SK-N-SH treated with all-trans-retinoic acid at 6 μM for 48 hours (cell line): ENCODE results near the gene RHOJ.

Experiments used
- ATAC-seq: fragments of 200-7000 bp; cut with Tn5 transposase; 3 replicates; pipeline ENCODE4 v1.9.1; 2020; ENCODE audit warnings: mild to moderate bottlenecking, moderate library complexity
- ARNTL ChIP-seq: fragments of 450-650 bp; formaldehyde crosslinking; IDR thresholded peaks from 2 replicates; pipeline ENCODE4 v1.5.0; 2020; ENCODE audit warnings: low read depth, mild to moderate bottlenecking, moderate library complexity, borderline replicate concordance
- BACH2 ChIP-seq: fragments of 250-450 bp; sonication (Bioruptor Pico); IDR thresholded peaks from 2 replicates; pipeline ENCODE4 v1.9.0; 2021; ENCODE audit warnings: mild to moderate bottlenecking, borderline replicate concordance
- CSDC2 ChIP-seq: fragments of 250-450 bp; sonication (Bioruptor Pico); IDR thresholded peaks from 2 replicates; pipeline ENCODE4 v1.5.0; 2020; ENCODE audit warnings: mild to moderate bottlenecking, moderate library complexity
- GLIS3 ChIP-seq: fragments of 250-450 bp; sonication (Bioruptor Pico); IDR thresholded peaks from 2 replicates; pipeline ENCODE4 v1.5.0; 2020; ENCODE audit warnings: mild to moderate bottlenecking, moderate library complexity
- ISL1 ChIP-seq: fragments of 250-450 bp; sonication (Bioruptor Pico); IDR thresholded peaks from 2 replicates; pipeline ENCODE4 v2.1.2; 2022; ENCODE audit warnings: mild to moderate bottlenecking, moderate library complexity
- OSR1 ChIP-seq: fragments of 250-450 bp; sonication (Bioruptor Pico); IDR thresholded peaks from 2 replicates; pipeline ENCODE4 v1.8.0; 2022; ENCODE audit warnings: moderate library complexity, mild to moderate bottlenecking, inconsistent platforms
- PPARA ChIP-seq: fragments of 250-450 bp; sonication (Bioruptor Pico); IDR thresholded peaks from 2 replicates; pipeline ENCODE4 v1.5.0; 2020; ENCODE audit warnings: mild to moderate bottlenecking, borderline replicate concordance
- RARB ChIP-seq: fragments of 250-450 bp; sonication (Bioruptor Pico); IDR thresholded peaks from 2 replicates; pipeline ENCODE4 v1.8.0; 2021; ENCODE audit warnings: mild to moderate bottlenecking, moderate library complexity
- SNAI2 ChIP-seq: fragments of 250-450 bp; sonication (Bioruptor Pico); IDR thresholded peaks from 2 replicates; pipeline ENCODE4 v1.5.0; 2020; ENCODE audit warnings: mild to moderate bottlenecking, moderate library complexity
- TCF4 ChIP-seq: fragments of 250-450 bp; sonication (Bioruptor Pico); IDR thresholded peaks from 2 replicates; pipeline ENCODE4 v1.8.0; 2021; ENCODE audit warnings: mild to moderate bottlenecking, moderate library complexity, borderline replicate concordance
- TOX ChIP-seq: fragments of 250-450 bp; sonication (Bioruptor Pico); IDR thresholded peaks from 2 replicates; pipeline ENCODE4 v1.8.0; 2021; ENCODE audit warnings: mild to moderate bottlenecking, moderate library complexity, borderline replicate concordance
- ZC3H10 ChIP-seq: fragments of 250-450 bp; sonication (Bioruptor Pico); IDR thresholded peaks from 2 replicates; pipeline ENCODE4 v1.5.1; 2021; ENCODE audit warnings: mild to moderate bottlenecking, moderate library complexity
- ZFP3 ChIP-seq: fragments of 250-450 bp; sonication (Bioruptor Pico); IDR thresholded peaks from 2 replicates; pipeline ENCODE4 v1.5.0; 2020; ENCODE audit warnings: mild to moderate bottlenecking, moderate library complexity
- ZNF565 ChIP-seq: fragments of 450-650 bp; formaldehyde crosslinking; conservative IDR thresholded peaks from 2 replicates; pipeline ENCODE4 v1.5.0; 2020; ENCODE audit warnings: low read depth, mild to moderate bottlenecking, moderate library complexity
- ZNF70 ChIP-seq: fragments of 450-650 bp; formaldehyde crosslinking; IDR thresholded peaks from 2 replicates; pipeline ENCODE4 v1.5.0; 2020; ENCODE audit warnings: mild to moderate bottlenecking, moderate library complexity
- ZNF8 ChIP-seq: fragments of 450-650 bp; formaldehyde crosslinking; IDR thresholded peaks from 2 replicates; pipeline ENCODE4 v1.5.0; 2020; ENCODE audit warnings: mild to moderate bottlenecking, moderate library complexity
- TF ChIP-seq, protein P1 (sequence below): fragments of 250-450 bp; sonication (Bioruptor Pico); IDR thresholded peaks from 2 replicates; pipeline ENCODE4 v1.5.1; 2020; ENCODE audit warnings: low read depth, mild to moderate bottlenecking, moderate library complexity
- TF ChIP-seq, protein P2 (sequence below): fragments of 250-450 bp; sonication (Bioruptor Pico); IDR thresholded peaks from 2 replicates; pipeline ENCODE4 v1.8.0; 2020; ENCODE audit warnings: mild to moderate bottlenecking, moderate library complexity, borderline replicate concordance
- TF ChIP-seq, protein P3 (sequence below): fragments of 250-450 bp; sonication (Bioruptor Pico); IDR thresholded peaks from 2 replicates; pipeline ENCODE4 v1.8.0; 2021; ENCODE audit warnings: low read depth, mild to moderate bottlenecking, moderate library complexity, borderline replicate concordance
- TF ChIP-seq, protein P4 (sequence below): fragments of 250-450 bp; sonication (Bioruptor Pico); IDR thresholded peaks from 2 replicates; pipeline ENCODE4 v1.5.1; 2021; ENCODE audit warnings: mild to moderate bottlenecking, moderate library complexity
- TF ChIP-seq, protein P5 (sequence below): fragments of 250-450 bp; sonication (Bioruptor Pico); IDR thresholded peaks from 2 replicates; pipeline ENCODE4 v1.5.0; 2020; ENCODE audit warnings: mild to moderate bottlenecking, moderate library complexity

The RHOJ gene

DNA sequence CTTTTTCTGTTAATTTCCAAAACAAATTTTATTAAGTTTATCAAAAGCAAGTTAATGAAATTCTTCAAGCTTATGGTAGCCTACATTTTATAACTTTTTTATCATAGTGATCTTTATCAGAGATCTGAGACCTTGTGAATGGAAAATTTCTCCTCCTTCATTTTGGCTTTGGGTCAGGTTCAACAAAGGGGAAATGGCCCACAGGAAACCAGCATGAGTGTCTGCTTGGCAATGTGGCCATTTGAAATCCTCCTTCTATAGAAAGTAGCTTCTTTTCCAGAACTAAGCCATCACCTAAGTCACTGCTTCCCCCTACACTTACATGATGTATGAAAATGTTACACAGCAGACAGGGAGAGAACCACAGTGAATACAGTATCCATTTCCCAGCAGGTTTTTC lies 1.6 kb downstream of the RHOJ start:
- ATAC-seq, result no peak
- TF ChIP-seq TCF4 (no peak), GLIS3 (CRISPR knock-in tag) (no peak), ISL1 (CRISPR knock-in tag) (no peak), ZNF565 (CRISPR knock-in tag) (no peak), ZNF8 (CRISPR knock-in tag) (no peak), RARB (CRISPR knock-in tag) (no peak), SNAI2 (no peak), PPARA (CRISPR knock-in tag) (no peak), BACH2 (CRISPR knock-in tag) (no peak), TOX (CRISPR knock-in tag) (no peak), CSDC2 (CRISPR knock-in tag) (no peak), ZFP3 (CRISPR knock-in tag) (no peak)
- TF ChIP-seq, protein P1, sequence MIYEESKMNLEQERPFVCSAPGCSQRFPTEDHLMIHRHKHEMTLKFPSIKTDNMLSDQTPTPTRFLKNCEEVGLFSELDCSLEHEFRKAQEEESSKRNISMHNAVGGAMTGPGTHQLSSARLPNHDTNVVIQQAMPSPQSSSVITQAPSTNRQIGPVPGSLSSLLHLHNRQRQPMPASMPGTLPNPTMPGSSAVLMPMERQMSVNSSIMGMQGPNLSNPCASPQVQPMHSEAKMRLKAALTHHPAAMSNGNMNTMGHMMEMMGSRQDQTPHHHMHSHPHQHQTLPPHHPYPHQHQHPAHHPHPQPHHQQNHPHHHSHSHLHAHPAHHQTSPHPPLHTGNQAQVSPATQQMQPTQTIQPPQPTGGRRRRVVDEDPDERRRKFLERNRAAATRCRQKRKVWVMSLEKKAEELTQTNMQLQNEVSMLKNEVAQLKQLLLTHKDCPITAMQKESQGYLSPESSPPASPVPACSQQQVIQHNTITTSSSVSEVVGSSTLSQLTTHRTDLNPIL (CRISPR knock-in tag), result no peak
- TF ChIP-seq, protein P2, sequence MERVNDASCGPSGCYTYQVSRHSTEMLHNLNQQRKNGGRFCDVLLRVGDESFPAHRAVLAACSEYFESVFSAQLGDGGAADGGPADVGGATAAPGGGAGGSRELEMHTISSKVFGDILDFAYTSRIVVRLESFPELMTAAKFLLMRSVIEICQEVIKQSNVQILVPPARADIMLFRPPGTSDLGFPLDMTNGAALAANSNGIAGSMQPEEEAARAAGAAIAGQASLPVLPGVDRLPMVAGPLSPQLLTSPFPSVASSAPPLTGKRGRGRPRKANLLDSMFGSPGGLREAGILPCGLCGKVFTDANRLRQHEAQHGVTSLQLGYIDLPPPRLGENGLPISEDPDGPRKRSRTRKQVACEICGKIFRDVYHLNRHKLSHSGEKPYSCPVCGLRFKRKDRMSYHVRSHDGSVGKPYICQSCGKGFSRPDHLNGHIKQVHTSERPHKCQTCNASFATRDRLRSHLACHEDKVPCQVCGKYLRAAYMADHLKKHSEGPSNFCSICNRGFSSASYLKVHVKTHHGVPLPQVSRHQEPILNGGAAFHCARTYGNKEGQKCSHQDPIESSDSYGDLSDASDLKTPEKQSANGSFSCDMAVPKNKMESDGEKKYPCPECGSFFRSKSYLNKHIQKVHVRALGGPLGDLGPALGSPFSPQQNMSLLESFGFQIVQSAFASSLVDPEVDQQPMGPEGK (CRISPR knock-in tag), result no peak
- TF ChIP-seq, protein P3, sequence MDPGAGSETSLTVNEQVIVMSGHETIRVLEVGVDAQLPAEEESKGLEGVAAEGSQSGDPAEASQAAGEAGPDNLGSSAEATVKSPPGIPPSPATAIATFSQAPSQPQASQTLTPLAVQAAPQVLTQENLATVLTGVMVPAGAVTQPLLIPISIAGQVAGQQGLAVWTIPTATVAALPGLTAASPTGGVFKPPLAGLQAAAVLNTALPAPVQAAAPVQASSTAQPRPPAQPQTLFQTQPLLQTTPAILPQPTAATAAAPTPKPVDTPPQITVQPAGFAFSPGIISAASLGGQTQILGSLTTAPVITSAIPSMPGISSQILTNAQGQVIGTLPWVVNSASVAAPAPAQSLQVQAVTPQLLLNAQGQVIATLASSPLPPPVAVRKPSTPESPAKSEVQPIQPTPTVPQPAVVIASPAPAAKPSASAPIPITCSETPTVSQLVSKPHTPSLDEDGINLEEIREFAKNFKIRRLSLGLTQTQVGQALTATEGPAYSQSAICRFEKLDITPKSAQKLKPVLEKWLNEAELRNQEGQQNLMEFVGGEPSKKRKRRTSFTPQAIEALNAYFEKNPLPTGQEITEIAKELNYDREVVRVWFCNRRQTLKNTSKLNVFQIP, result no peak
- TF ChIP-seq, protein P4, sequence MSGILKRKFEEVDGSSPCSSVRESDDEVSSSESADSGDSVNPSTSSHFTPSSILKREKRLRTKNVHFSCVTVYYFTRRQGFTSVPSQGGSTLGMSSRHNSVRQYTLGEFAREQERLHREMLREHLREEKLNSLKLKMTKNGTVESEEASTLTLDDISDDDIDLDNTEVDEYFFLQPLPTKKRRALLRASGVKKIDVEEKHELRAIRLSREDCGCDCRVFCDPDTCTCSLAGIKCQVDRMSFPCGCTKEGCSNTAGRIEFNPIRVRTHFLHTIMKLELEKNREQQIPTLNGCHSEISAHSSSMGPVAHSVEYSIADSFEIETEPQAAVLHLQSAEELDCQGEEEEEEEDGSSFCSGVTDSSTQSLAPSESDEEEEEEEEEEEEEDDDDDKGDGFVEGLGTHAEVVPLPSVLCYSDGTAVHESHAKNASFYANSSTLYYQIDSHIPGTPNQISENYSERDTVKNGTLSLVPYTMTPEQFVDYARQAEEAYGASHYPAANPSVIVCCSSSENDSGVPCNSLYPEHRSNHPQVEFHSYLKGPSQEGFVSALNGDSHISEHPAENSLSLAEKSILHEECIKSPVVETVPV (CRISPR knock-in tag), result no peak

DNA sequence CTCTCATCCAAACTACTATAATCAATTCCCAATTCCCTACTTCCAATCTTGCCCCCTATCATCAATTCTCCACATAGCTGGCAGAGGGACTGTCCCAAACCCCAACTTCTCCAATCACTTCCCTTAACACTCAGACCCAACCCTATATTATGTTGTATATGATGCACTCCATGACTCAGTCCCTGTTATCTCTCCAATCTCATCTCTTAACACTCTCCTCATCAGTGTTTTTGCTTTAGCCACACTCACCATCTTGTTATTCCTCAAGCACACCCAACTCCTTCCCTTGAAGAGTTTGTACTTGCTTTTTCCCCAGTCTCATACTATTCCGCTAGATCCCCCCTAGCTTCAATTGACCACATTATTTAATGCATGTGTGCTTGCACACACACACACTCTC lies 4.9 kb downstream of the RHOJ start:
- no peak for TF ChIP-seq OSR1 (CRISPR knock-in tag)
- TF ChIP-seq, protein P3, result no peak
- no peak for TF ChIP-seq GLIS3 (CRISPR knock-in tag)
- TF ChIP-seq, protein P5, sequence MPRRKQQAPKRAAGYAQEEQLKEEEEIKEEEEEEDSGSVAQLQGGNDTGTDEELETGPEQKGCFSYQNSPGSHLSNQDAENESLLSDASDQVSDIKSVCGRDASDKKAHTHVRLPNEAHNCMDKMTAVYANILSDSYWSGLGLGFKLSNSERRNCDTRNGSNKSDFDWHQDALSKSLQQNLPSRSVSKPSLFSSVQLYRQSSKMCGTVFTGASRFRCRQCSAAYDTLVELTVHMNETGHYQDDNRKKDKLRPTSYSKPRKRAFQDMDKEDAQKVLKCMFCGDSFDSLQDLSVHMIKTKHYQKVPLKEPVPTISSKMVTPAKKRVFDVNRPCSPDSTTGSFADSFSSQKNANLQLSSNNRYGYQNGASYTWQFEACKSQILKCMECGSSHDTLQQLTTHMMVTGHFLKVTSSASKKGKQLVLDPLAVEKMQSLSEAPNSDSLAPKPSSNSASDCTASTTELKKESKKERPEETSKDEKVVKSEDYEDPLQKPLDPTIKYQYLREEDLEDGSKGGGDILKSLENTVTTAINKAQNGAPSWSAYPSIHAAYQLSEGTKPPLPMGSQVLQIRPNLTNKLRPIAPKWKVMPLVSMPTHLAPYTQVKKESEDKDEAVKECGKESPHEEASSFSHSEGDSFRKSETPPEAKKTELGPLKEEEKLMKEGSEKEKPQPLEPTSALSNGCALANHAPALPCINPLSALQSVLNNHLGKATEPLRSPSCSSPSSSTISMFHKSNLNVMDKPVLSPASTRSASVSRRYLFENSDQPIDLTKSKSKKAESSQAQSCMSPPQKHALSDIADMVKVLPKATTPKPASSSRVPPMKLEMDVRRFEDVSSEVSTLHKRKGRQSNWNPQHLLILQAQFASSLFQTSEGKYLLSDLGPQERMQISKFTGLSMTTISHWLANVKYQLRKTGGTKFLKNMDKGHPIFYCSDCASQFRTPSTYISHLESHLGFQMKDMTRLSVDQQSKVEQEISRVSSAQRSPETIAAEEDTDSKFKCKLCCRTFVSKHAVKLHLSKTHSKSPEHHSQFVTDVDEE, result no peak
- TF ChIP-seq BACH2 (CRISPR knock-in tag), result no peak
- TF ChIP-seq ZC3H10 (CRISPR knock-in tag), result no peak
- no peak for TF ChIP-seq ZNF565 (CRISPR knock-in tag)
- TF ChIP-seq RARB (CRISPR knock-in tag), result no peak
- TF ChIP-seq, protein P1 (CRISPR knock-in tag), result no peak
- TF ChIP-seq ZNF70 (CRISPR knock-in tag), result no peak
- no peak for TF ChIP-seq TCF4
- TF ChIP-seq ARNTL (CRISPR knock-in tag), result no peak
- TF ChIP-seq, protein P4 (CRISPR knock-in tag), result no peak
- TF ChIP-seq ZFP3 (CRISPR knock-in tag), result no peak
- TF ChIP-seq ZNF8 (CRISPR knock-in tag), result no peak
- ATAC-seq, result no peak
